ENCODE measurements around the gene KCNMB3. TPM values are rescaled to one million over a fixed set of nuclear protein-coding genes. Genes with fewer than 3 reads are reported as not detected.
A peak's percentile ranks its signal among the peaks of the same experiment; 100 is the strongest.

Gene KCNMB3
- total RNA-seq, 1 experiment from 2014 or later: 1.3 TPM

- Histone ChIP-seq H3K36me3 (no peaks in the 10 kb centered on the region), H3K9me3 (replicated peaks) (no peaks in the 10 kb centered on the region), H3K27me3 (no peaks in the 10 kb centered on the region), H3K4me3 (no peak overlapping the region), H3K27ac (peak overlapping the region; percentile 67), H3K4me1 (peaks cover 32% of the 10 kb centered on the region)
- DNase-seq: peak; percentile 11 to 46
Observed at GRCh38 chr3:179194931-179195330, 56.0 kb downstream of the KCNMB3 start.

Other genes with a start within 250 kb of the KCNMB3 start
- gene ZMAT3, start 179.3 kb downstream of the KCNMB3 start, total RNA-seq (2014; rRNA removed; shearing (Covaris generic)): 6.9 and 7.1 TPM in 2 replicates
- 12.1 and 14.4 TPM in 2 replicates for gene PIK3CA, start 102.8 kb downstream of the KCNMB3 start, total RNA-seq (2014; rRNA removed; shearing (Covaris generic))
- gene ZNF639, start 71.9 kb upstream of the KCNMB3 start, total RNA-seq (2014; rRNA removed; shearing (Covaris generic)): 53.4 and 59.2 TPM in 2 replicates
- gene MFN1, start 96.6 kb upstream of the KCNMB3 start, total RNA-seq (2014; rRNA removed; shearing (Covaris generic)): 40.5 and 42.1 TPM in 2 replicates
- gene GNB4, start 200.4 kb upstream of the KCNMB3 start, total RNA-seq (2014; rRNA removed; shearing (Covaris generic)): 48.1 and 48.9 TPM in 2 replicates

Measured in SJCRH30 (cell line).